Measurements from ENCODE around the gene PODXL2. TPM values are rescaled to one million over a fixed set of nuclear protein-coding genes. Genes with fewer than 3 reads are reported as not detected.

Gene PODXL2
- total RNA-seq, 1 donor = 0.86 TPM

GRCh38 chr3:127665586-127665985, 36.6 kb downstream of the PODXL2 start:
- DNase-seq (ENCODE audit: low read depth) = no peak
- H3K4me3 ChIP-seq (ENCODE audit: low read depth, low read length) = no peak overlapping the region
- no peak for TF ChIP-seq CTCF (IDR thresholded peaks at IDR 0.05; ENCODE audit: insufficient read depth, low read depth, low read length)

GRCh38 chr3:127666676-127667075, 37.7 kb downstream of the PODXL2 start:
- TF ChIP-seq CTCF (IDR thresholded peaks at IDR 0.05; ENCODE audit: insufficient read depth, low read depth, low read length) = no peak
- no peak overlapping the region for H3K4me3 ChIP-seq (ENCODE audit: low read depth, low read length)
- no peak for DNase-seq (ENCODE audit: low read depth)

- TF ChIP-seq CTCF (IDR thresholded peaks at IDR 0.05; ENCODE audit: insufficient read depth, low read depth, low read length) = no peak
- DNase-seq (ENCODE audit: low read depth) = no peak
- H3K4me3 ChIP-seq (ENCODE audit: low read depth, low read length) = no peak overlapping the region
Observed at GRCh38 chr3:127667119-127667681, 38.2 kb downstream of the PODXL2 start.

- TF ChIP-seq CTCF (IDR thresholded peaks at IDR 0.05; ENCODE audit: insufficient read depth, low read depth, low read length) = no peak
- no peak for DNase-seq (ENCODE audit: low read depth)
- no peak overlapping the region for H3K4me3 ChIP-seq (ENCODE audit: low read depth, low read length)
Observed at GRCh38 chr3:127668906-127669305, 39.9 kb downstream of the PODXL2 start.

- DNase-seq (ENCODE audit: low read depth) = no peak
- no peak for TF ChIP-seq CTCF (IDR thresholded peaks at IDR 0.05; ENCODE audit: insufficient read depth, low read depth, low read length)
- H3K4me3 ChIP-seq (ENCODE audit: low read depth, low read length) = no peak overlapping the region
Observed at GRCh38 chr3:127669541-127670228, 40.7 kb downstream of the PODXL2 start.

- TF ChIP-seq CTCF (IDR thresholded peaks at IDR 0.05; ENCODE audit: insufficient read depth, low read depth, low read length) = no peak
- no peak overlapping the region for H3K4me3 ChIP-seq (ENCODE audit: low read depth, low read length)
- DNase-seq (ENCODE audit: low read depth) = no peak
Observed at GRCh38 chr3:127670229-127670559, 41.2 kb downstream of the PODXL2 start.

Measured in fibroblast of villous mesenchyme (primary cell).